Upper lobe of right lung (tissue), 1 donor: ENCODE data around the gene PELO. TPM values are rescaled to one million over a fixed set of nuclear protein-coding genes. Genes with fewer than 3 reads are reported as not detected.

ENCODE experiments used
- ATAC-seq: fragments of 200-7000 bp; cut with Tn5 transposase; one replicate; pipeline ENCODE4 v1.9.1; 2020; ENCODE audit warnings: mild to moderate bottlenecking, moderate library complexity
- DNase-seq: peaks from one replicate; pipeline ENCODE4 v3.0.0-alpha.2; 2020
- H3K27ac ChIP-seq: fragments of 200-600 bp; one replicate; pipeline ENCODE4 v1.8.0; 2022
- H3K27me3 ChIP-seq: fragments of 200-600 bp; one replicate; pipeline ENCODE4 v1.8.0; 2022; ENCODE audit warnings: mild to moderate bottlenecking
- H3K36me3 ChIP-seq: fragments of 200-600 bp; one replicate; pipeline ENCODE4 v1.8.0; 2022
- H3K4me1 ChIP-seq: fragments of 200-600 bp; one replicate; pipeline ENCODE4 v1.8.0; 2022
- H3K4me3 ChIP-seq: fragments of 200-600 bp; one replicate; pipeline ENCODE4 v1.8.0; 2022; ENCODE audit warnings: mild to moderate bottlenecking
- H3K9me3 ChIP-seq: fragments of 200-600 bp; one replicate; pipeline ENCODE4 v1.8.0; 2022
- intact Hi-C: fragments of 100-400 bp; cut with DNase I; formaldehyde crosslinking; loops from one replicate; pipeline ENCODE4 v1.11.0; 2022
- total RNA-seq: library from RNA; stranded (reverse); fragmentation: NEBNext Ultra II Directional; extraction: Animal tissue kit (Norgen Biotek cat#: 25700); gene quantifications from one replicate; pipeline ENCODE4 v1.2.1, GENCODE V29; 2021
- TF ChIP-seq, protein P1 (sequence below): fragments of 200-600 bp; IDR thresholded peaks from one replicate; pipeline ENCODE4 v1.8.0; 2022; ENCODE audit warnings: antibody characterized with exemption
- donor health status: DM: no; HTN: yes; CAD: no; lungs with severe emphysema.

Gene PELO
- total RNA-seq, 1 donor from 2014 or later, result 41.3 TPM

DNA sequence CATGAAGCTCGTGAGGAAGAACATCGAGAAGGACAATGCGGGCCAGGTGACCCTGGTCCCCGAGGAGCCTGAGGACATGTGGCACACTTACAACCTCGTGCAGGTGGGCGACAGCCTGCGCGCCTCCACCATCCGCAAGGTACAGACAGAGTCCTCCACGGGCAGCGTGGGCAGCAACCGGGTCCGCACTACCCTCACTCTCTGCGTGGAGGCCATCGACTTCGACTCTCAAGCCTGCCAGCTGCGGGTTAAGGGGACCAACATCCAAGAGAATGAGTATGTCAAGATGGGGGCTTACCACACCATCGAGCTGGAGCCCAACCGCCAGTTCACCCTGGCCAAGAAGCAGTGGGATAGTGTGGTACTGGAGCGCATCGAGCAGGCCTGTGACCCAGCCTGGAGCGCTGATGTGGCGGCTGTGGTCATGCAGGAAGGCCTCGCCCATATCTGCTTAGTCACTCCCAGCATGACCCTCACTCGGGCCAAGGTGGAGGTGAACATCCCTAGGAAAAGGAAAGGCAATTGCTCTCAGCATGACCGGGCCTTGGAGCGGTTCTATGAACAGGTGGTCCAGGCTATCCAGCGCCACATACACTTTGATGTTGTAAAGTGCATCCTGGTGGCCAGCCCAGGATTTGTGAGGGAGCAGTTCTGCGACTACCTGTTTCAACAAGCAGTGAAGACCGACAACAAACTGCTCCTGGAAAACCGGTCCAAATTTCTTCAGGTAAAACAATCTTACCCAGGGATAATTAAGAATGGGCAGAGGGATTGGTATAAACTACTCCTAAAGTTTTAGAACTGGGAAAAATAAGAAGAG lies 12.9 kb downstream of the PELO start:
- Histone ChIP-seq H3K4me3 (peak overlapping the region; percentile 79), H3K4me1 (peaks cover 67% of the 10 kb centered on the region), H3K36me3 (peaks cover 9% of the 10 kb centered on the region), H3K9me3 (no peaks in the 10 kb centered on the region), H3K27ac (peak overlapping the region; percentile 88), H3K27me3 (no peaks in the 10 kb centered on the region)
- DNase-seq (peak; percentile 79), ATAC-seq (peak; percentile 82)
- intact Hi-C loops, result no loop called here
- TF ChIP-seq, protein P1, sequence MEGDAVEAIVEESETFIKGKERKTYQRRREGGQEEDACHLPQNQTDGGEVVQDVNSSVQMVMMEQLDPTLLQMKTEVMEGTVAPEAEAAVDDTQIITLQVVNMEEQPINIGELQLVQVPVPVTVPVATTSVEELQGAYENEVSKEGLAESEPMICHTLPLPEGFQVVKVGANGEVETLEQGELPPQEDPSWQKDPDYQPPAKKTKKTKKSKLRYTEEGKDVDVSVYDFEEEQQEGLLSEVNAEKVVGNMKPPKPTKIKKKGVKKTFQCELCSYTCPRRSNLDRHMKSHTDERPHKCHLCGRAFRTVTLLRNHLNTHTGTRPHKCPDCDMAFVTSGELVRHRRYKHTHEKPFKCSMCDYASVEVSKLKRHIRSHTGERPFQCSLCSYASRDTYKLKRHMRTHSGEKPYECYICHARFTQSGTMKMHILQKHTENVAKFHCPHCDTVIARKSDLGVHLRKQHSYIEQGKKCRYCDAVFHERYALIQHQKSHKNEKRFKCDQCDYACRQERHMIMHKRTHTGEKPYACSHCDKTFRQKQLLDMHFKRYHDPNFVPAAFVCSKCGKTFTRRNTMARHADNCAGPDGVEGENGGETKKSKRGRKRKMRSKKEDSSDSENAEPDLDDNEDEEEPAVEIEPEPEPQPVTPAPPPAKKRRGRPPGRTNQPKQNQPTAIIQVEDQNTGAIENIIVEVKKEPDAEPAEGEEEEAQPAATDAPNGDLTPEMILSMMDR, result no peak

DNA sequence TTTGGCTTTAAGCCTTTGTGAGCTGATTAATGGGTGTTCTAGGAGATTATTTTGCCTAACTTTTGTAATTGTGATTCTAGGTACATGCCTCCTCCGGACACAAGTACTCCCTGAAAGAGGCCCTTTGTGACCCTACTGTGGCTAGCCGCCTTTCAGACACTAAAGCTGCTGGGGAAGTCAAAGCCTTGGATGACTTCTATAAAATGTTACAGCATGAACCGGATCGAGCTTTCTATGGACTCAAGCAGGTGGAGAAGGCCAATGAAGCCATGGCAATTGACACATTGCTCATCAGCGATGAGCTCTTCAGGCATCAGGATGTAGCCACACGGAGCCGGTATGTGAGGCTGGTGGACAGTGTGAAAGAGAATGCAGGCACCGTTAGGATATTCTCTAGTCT lies 13.6 kb downstream of the PELO start:
- intact Hi-C loops, result no loop called here
- peak overlapping the region; percentile 88 for H3K27ac ChIP-seq
- H3K4me3 ChIP-seq, result peak overlapping the region; percentile 79

DNA sequence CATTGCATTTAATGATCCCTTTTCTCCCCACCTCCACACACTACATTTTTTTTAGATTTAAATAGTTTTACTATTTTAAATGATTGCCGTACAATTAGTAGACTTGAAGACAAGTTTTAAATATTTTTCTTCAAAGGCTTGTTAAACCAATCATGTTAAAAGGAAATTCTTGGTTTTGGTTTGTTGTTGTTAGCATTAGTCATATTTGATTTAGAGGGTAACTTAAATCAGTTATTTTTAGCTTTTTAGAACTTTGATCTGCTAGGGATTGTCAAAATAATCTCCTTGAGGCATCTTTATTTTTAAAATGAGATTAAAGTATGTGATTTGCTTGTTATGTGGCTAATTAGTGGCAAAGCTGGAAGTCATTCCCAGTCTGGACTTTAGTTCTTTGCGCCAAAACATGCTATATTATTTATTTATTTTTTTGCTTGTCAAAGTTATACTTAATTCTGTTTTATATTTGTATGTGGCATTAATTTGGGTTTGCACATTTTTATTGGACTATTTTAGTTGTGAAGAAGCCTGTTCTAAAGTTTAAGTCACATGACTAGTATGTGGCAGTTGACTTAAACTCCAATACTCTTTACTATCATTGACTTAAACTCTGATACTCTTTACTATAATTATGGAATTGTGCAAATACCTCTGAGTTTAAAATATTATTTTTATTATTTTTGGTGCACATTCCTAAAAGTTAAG lies 14.7 kb downstream of the PELO start:
- H3K4me3 ChIP-seq, result peak overlapping the region; percentile 79
- DNase-seq (no peak), ATAC-seq (no peak)
- intact Hi-C loops, result no loop called here
- H3K4me1 ChIP-seq, result peaks cover 70% of the 10 kb centered on the region
- H3K27ac ChIP-seq, result peak overlapping the region; percentile 88
- TF ChIP-seq, protein P1, result no peak
- H3K27me3 ChIP-seq, result no peaks in the 10 kb centered on the region
- H3K9me3 ChIP-seq, result no peaks in the 10 kb centered on the region
- H3K36me3 ChIP-seq, result peaks cover 9% of the 10 kb centered on the region

More for the DNA sequence above, 13.6 kb downstream of the PELO start:
- TF ChIP-seq, protein P1, result no peak
- DNase-seq, result no peak
- H3K9me3 ChIP-seq, result no peaks in the 10 kb centered on the region
- no peak for ATAC-seq
- peaks cover 67% of the 10 kb centered on the region for H3K4me1 ChIP-seq
- H3K27me3 ChIP-seq, result no peaks in the 10 kb centered on the region
- H3K36me3 ChIP-seq, result peaks cover 9% of the 10 kb centered on the region

DNA sequence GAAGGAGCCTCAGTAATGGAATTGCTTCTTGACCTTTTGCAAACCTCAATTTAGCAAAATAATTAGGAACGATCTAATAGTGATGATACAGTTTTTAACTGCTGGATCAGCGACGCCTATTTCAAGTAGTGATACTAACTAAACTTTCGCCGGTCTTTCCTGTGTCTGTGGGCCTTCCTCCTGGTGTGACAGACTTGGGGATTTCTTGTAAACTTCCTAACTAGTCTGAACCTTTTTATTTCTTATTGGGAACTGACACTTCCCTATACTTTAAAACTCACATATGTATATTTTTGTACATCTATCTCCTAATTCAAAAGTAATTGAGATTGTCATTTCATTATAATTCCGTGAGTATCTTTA lies 15.2 kb downstream of the PELO start:
- TF ChIP-seq, protein P1, result no peak
- H3K4me1 ChIP-seq, result peaks cover 70% of the 10 kb centered on the region
- H3K4me3 ChIP-seq, result peak overlapping the region; percentile 79

DNA sequence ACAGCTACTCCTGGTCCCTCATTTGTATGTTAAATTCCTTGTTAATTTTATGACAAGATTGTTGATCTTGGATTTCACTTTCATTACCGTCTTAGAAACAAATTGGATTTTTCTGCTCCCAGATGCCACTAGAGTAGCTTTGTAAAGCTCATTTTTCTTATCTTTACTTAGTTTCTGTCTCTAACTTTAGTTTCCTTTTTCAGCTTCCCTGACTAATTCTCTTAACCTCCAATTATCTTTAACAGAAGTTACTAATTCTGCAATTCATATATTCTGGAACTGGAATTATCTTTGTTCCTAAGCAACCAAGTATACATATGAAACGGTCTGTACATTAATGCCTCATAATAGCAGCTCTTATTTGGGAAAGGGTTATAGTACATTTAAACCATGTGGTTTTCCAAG lies 16.7 kb downstream of the PELO start:
- H3K4me1 ChIP-seq, result peaks cover 72% of the 10 kb centered on the region
- H3K4me3 ChIP-seq, result peak overlapping the region; percentile 79
- TF ChIP-seq, protein P1, result no peak
- peak overlapping the region; percentile 49 for H3K27ac ChIP-seq
- ATAC-seq (no peak), DNase-seq (no peak)
- intact Hi-C loops, result no loop called here
- H3K27me3 ChIP-seq, result no peaks in the 10 kb centered on the region
- no peaks in the 10 kb centered on the region for H3K9me3 ChIP-seq
- peaks cover 9% of the 10 kb centered on the region for H3K36me3 ChIP-seq

More for the DNA sequence above, 15.2 kb downstream of the PELO start:
- Histone ChIP-seq H3K27ac (peak overlapping the region; percentile 88), H3K27me3 (no peaks in the 10 kb centered on the region), H3K36me3 (peaks cover 9% of the 10 kb centered on the region), H3K9me3 (no peaks in the 10 kb centered on the region)
- ATAC-seq (no peak), DNase-seq (no peak)
- intact Hi-C loops, result no loop called here
